Left renal cortex interstitium (tissue), 4 donors: ENCODE measurements around the gene ANAPC7. TPM values are rescaled to one million over a fixed set of nuclear protein-coding genes. Genes with fewer than 3 reads are reported as not detected.

ENCODE experiments used
- polyA plus RNA-seq, 4 donors: library from polyadenylated mRNA; unstranded; fragments of 120-200 nt; gene quantifications; one replicate each; pipeline ENCODE4 v1.2.1, GENCODE V29; 2013; ENCODE audit not compliant: insufficient read length in 4 of 4

ANAPC7 gene
- polyA plus RNA-seq, 4 donors = 61.4 to 106 (median 70.6) TPM

Other genes starting within 250 kb of the ANAPC7 start
- 100 to 1,000 TPM; 133 to 166 (median 156) TPM for gene ATP2A2, start 122.5 kb downstream of the ANAPC7 start, polyA plus RNA-seq
- gene ARPC3, start 46.6 kb upstream of the ANAPC7 start, polyA plus RNA-seq = 100 to 1,000 TPM; 225 to 280 (median 252) TPM
- gene GPN3, start 64.5 kb upstream of the ANAPC7 start, polyA plus RNA-seq = 10 to 100 TPM; 26.6 to 38.5 (median 31.9) TPM
- 10 to 100 TPM; 14.8 to 21.5 (median 18.3) TPM for gene FAM216A, start 65.1 kb upstream of the ANAPC7 start, polyA plus RNA-seq
- gene VPS29, start 98.4 kb upstream of the ANAPC7 start, polyA plus RNA-seq = 100 to 1,000 TPM; 130 to 164 (median 138) TPM
- 1 to 10 TPM; 1.1 to 1.6 (median 1.2) TPM for gene RAD9B, start 98.6 kb upstream of the ANAPC7 start, polyA plus RNA-seq
- gene PPTC7, start 179.6 kb upstream of the ANAPC7 start, polyA plus RNA-seq = 10 to 100 TPM; 19.1 to 22.1 (median 20.8) TPM
- gene TCTN1, start 210.4 kb upstream of the ANAPC7 start, polyA plus RNA-seq = 100 to 1,000 TPM in 2 of 4 donors, 10 to 100 TPM in 2; 69.8 to 112 (median 94.2) TPM